Measurements from ENCODE around the gene ABLIM2.

ABLIM2 gene

GRCh38 chr4:7926822-7927221 is 231.8 kb downstream of the ABLIM2 start:
- TF ChIP-seq CTCF (IDR thresholded peaks at IDR 0.05) = no peak

GRCh38 chr4:7924570-7924969 is 234.0 kb downstream of the ABLIM2 start:
- no peak for TF ChIP-seq CTCF (IDR thresholded peaks at IDR 0.05)

- no peak for TF ChIP-seq CTCF (IDR thresholded peaks at IDR 0.05)
These were observed 234.4 kb downstream of the ABLIM2 start for GRCh38 chr4:7924163-7924562.

- no peak for TF ChIP-seq CTCF (IDR thresholded peaks at IDR 0.05)
These were observed 236.1 kb downstream of the ABLIM2 start for GRCh38 chr4:7922466-7922865.

GRCh38 chr4:7918981-7919380 is 239.6 kb downstream of the ABLIM2 start:
- TF ChIP-seq CTCF (IDR thresholded peaks at IDR 0.05) = no peak

GRCh38 chr4:7917669-7918068 is 240.9 kb downstream of the ABLIM2 start:
- no peak for TF ChIP-seq CTCF (IDR thresholded peaks at IDR 0.05)

GRCh38 chr4:7915875-7916242 is 242.8 kb downstream of the ABLIM2 start:
- TF ChIP-seq CTCF (IDR thresholded peaks at IDR 0.05) = no peak
